PFSK-1 (cell line): ENCODE measurements around the gene PCSK6.

ENCODE experiments used
- POLR2AphosphoS5 ChIP-seq: IDR thresholded peaks from 2 replicates; pipeline ENCODE4 v1.6.1; 2012; ENCODE audit warnings: low read depth, mild to moderate bottlenecking, control low read depth, low read length, moderate library complexity
- REST ChIP-seq, 2 experiments: IDR thresholded peaks; 2 replicates each; pipeline versions ENCODE4 v1.6.1 to v1.8.0; 2011 to 2012; ENCODE audit warnings: low read depth in 2 of 2, low read length in 2 of 2, control low read depth in 1 of 2, inconsistent platforms in 1 of 2, mild to moderate bottlenecking in 1 of 2, moderate library complexity in 1 of 2; ENCODE audit not compliant: insufficient read depth in 1 of 2
- TAF1 ChIP-seq: IDR thresholded peaks from 2 replicates; pipeline ENCODE4 v1.6.1; 2012; ENCODE audit warnings: low read length, control low read depth, borderline replicate concordance; ENCODE audit not compliant: insufficient read depth

GRCh38 chr15:101482526-101483371 is 6.8 kb downstream of the PCSK6 start:
- TF ChIP-seq REST (IDR thresholded peaks at IDR 0.05; ENCODE audit: insufficient read depth in 1 of 2, low read depth in 2 of 2, low read length in 2 of 2) (no peak), POLR2AphosphoS5 (no peak), TAF1 (no peak)
